GM18520 (cell line): ENCODE data around the gene SHISA6.

Experiments
- ATAC-seq: cut with Tn5 transposase; IDR thresholded peaks from one replicate; pipeline ENCODE4 v1.9.1; 2021; ENCODE audit not compliant: unreplicated experiment

SHISA6 gene

DNA sequence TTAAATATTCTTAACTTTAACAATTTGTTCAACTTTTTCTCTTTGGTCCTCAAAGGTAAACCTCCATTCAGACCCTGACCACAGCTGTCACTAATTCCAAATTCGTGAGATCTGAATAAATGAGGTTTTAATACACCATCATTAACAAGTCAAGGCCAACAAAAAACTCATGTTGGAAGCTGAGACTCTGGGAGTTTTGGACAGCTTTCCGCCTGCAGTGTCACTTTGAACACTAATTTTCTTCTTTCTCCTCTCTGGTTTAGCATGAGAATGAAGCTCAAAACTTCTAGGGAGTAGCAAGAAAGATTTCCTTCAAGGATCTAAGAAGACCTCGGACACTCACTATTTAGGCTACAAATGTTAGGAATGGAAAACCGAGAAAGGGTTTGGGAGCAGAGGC, 324.6 kb downstream of the SHISA6 start:
- no peak for ATAC-seq

DNA sequence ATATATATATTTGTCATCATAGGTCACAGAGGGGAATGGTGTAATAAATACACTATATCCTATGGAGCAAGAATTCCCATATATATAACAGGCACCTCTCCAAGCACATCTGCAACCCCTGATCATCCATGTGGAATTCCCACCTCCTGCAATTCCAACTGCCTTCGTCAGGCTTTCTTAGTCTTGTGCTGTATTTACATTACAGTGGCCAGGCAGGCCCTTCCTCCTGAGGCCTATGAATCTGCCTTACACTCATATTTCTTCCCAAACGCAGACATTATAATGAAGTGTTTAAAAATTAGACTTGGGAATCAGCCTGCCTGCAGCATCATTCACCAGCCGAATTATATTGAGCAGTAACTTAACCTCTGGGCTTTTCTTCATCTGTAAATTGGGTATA, 338.0 kb downstream of the SHISA6 start:
- no peak for ATAC-seq

DNA sequence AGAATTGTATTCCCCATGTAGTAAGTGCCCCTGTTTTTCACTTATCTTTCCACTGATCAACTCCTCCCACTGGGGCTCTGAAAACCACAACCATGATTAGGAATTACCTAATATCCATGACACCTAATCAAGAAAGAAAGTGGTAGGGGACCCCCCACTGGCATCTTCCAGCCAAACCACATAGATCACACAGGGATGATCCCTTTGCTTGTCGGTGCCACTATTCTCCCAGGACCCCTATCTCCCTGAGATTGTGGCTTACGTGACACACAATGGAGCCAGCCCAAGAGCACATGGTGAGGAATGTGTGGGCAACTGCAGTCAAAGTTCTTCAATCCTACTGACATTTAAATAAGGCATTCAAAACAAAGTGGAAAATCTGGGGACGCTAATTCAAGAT, 339.7 kb downstream of the SHISA6 start:
- ATAC-seq = no peak

DNA sequence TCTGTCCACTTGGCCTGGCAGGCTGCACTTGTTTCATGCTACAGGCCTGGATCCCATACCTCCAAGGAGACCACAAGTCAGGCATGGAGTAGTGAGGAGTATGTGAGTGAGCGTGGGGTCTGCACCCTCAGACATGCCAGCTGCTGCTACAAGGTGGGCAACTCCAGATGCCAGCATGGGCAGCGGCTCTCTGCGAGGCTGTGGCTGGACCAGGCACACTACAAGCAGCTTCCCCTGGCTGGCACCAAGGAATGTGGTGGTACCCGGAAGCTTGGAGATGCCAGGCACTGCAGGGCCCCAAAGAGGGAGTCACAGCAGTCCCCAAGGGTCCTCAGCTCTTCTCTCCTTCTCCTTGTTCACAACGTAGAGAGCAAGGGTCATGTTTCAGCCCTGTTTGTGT, 341.2 kb downstream of the SHISA6 start:
- no peak for ATAC-seq

DNA sequence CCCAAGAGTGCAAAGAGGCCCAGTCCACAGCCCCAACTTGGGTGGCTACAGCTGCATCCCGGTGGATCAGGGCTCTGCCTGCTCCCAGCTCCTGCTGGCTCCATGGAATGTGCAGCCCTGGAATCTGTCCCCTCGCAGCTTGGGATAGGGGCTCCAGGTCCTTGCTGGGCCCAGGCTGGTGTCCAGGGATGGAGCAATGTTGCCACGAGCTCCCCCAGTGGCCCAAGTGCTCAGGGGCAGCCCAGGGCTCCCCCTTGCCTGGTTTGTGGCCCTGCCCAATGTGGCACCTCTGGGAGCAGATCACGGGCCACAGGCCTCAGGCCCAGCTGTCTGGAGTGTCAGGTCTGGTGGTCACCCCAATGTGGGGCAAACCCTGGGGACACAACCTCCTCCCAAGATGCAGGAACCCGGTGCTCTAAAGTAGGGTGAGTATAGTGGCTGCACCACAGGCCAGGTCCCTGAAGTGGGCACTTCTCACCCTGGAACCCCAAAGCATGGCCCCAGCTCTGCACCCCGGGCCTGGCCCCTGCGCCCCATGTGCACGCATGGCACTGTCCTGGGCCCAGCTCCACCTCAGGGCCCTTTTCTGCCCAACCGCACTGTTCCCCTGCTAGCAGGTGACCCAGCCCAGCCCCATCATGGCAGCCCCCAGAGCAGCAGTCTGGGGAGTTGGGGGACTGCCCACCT, 342.4 kb downstream of the SHISA6 start:
- no peak for ATAC-seq

DNA sequence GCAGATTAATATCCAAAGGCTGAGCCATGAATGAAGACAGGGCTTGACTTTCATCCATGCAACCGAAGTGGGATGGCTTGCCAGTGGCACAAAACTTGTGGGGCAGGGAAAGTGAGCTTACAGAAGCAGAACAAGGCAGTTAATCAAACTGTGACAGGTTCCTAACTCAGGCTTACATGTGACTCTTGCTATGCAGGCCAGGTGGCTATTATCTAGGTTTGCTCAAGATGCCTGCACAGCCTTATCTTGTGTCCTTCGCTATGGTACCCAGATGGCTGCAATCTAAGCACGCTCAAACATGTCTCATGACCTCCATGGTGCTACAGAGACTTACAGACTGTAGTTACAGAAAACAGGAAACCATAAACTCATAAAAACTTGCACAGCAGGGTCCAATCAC, 348.7 kb downstream of the SHISA6 start:
- ATAC-seq = no peak

DNA sequence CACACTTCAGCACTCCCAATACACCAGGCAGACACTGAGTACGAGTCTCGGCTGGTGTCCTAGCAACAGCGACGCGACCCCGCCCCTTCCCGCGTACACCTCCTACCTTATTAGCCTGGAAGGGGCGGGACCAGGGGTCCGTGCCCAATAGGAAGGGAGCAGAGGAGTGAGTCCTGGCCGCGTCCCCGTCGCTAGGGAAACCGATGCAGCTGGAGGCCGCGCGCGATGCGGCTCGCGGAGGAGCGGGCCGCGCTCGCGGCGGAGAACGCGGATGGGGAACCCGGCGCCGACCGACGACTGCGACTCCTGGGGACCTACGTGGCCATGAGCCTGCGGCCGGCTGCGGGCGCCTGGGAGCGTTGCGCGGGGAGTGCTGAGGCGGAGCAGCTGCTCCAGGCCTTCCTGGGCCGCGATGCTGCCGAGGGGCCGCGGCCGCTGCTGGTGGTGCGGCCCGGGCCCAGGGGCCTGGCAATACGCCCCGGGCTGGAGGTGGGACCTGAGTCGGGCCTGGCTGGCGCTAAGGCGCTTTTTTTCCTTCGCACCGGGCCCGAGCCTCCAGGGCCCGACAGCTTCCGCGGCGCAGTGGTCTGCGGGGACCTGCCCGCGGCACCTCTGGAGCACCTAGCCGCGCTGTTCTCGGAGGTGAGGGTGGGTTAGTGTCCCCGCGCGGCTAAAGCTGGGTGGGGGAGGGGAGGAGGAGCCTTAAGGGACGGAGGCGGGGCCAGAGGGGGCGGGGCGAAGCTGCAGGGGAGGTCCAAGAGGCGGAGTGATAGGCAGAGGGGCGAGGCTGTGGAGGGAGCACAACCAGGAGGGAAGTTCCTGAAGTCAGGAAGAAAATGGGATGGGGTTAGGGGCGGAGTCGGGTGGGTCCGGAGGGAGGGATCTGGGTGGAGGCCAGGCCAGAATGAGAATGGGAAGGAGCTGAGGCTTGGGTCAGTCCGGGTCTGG, 357.5 kb downstream of the SHISA6 start, which contains the start of gene DNAH9:
TSS of gene DNAH9 (plus strand) at position 197 of the 948 bp plus-strand sequence. CDS start at position 226, 29 bp downstream.
- ATAC-seq = no peak

DNA sequence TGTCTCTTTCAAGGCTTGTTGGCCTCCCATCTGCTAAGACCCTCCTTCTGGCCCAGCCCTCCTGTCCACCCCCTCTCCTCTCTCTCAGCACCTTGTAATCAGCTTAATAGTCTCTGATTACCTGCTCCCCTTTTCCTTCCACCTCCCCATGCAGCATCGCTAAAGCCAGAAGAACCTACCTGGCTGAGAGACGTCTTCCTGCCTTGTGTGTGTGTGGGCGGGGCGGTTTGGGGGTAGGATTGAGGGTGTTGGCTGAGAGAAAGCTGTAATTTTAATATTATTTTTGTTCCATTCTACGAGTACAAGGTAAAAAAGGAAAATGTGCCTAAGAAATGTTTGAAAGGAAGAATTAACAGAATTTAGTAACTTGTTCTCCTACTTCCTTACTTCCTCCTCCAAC, 360.6 kb downstream of the SHISA6 start:
- ATAC-seq = no peak

DNA sequence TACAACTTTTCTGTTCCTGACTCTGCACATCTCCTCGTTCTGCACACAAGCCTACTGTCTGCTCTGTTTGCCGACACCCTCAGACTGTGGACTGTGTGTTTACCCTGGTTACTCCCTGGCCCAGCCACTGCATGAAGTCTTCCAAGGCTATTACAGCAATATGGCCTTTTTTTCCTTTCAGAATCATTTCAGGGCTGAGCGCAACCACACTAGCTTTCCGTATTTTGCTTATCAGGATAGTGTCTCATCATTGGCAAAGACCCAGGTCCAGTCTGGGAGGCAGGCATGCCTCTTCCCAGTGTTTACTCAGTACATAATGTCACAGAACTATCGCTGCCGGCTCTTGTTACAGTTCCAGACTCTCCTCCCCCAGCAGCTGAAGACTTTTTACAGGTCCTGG, 367.4 kb downstream of the SHISA6 start:
- ATAC-seq = no peak

DNA sequence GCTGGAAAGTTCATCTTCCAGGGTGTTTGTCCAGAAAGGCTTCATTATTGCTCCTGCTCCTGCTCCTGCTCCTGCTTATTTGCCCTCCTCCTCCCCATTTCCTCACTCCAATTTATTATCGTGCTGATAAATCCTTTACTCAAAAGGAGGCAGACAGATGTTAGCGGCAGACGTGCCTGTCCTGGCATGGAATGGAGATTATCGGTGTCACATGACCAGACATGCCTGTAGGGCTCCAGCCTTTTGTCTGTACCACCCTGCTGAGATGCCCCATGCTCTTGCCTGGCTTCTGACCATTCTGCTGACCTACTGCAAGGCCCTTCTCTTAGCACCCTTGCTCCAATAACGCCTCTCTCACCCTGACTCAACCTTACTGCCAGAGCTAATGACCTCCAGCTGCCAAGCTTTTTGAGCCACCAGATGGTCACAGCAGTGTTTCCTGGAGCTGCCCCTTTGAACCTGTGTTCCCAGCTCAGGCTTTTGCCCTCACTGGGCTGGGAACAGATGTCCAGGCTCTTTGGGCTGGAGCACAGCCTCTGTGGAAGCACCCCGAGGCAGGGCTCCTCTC, 370.1 kb downstream of the SHISA6 start:
- ATAC-seq = no peak

DNA sequence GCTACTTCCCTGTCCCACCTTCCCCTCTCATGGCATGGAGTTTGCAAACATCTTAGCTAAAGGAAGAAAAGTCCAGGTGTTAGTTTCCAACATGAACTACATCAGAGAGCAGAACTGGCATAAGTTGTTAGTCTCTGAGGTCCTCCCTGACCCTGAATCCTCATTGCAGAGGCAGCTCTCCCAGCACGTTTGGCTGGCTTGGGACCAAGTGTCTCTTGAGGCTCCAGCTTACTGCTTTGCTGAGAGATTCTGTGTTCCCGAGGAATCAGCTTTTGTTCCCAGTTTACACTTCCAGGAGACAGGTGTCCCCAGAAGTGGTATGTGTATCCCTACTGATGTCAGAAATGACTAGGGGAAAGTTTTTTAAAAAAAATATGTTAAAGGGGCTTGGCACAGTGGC, 371.9 kb downstream of the SHISA6 start:
- no peak for ATAC-seq
